ENCODE results near the gene GPC1. TPM values are rescaled to one million over a fixed set of nuclear protein-coding genes. Genes with fewer than 3 reads are reported as not detected.

The GPC1 gene
- polyA plus RNA-seq, 1 experiment: 46.8 TPM

GRCh38 chr2:240450532-240451107, 15.2 kb downstream of the GPC1 start:
- TF ChIP-seq CTCF (IDR thresholded peaks at IDR 0.05; ENCODE audit: low read depth, low read length): no peak
- H3K4me3 ChIP-seq (ENCODE audit: low read depth, low read length): no peak overlapping the region

GRCh38 chr2:240451108-240451611, 15.7 kb downstream of the GPC1 start:
- Histone ChIP-seq H3K9me3 (ENCODE audit: control insufficient read depth, insufficient read depth, low read length) (no peaks in the 10 kb centered on the region), H3K4me3 (ENCODE audit: low read depth, low read length) (no peak overlapping the region), H3K27ac (ENCODE audit: low read depth, low read length) (no peak overlapping the region), H3K27me3 (ENCODE audit: control insufficient read depth, insufficient read depth, low read length) (no peaks in the 10 kb centered on the region)
- DNase-seq (ENCODE audit: low read depth, low spot score): no peak
- CTCF ChIA-PET: interaction anchor here (1.5 kb wide), 1 partner anchor 12 kb away, joined by 4 read pairs; no protein-coding TSS in a partner anchor
- POLR2A ChIA-PET: no interaction called here
- TF ChIP-seq CTCF (IDR thresholded peaks at IDR 0.05; ENCODE audit: low read depth, low read length): no peak

More at GRCh38 chr2:240450532-240451107, 15.2 kb downstream of the GPC1 start:
- ChIA-PET CTCF (interaction anchor here (1.2 to 1.5 kb wide), 3 partner anchors 12 to 218 kb away, joined by 3 to 5 read pairs (median 4); no protein-coding TSS in a partner anchor), POLR2A (no interaction called here)
- Histone ChIP-seq H3K27ac (ENCODE audit: low read depth, low read length) (no peak overlapping the region), H3K9me3 (ENCODE audit: control insufficient read depth, insufficient read depth, low read length) (no peaks in the 10 kb centered on the region), H3K27me3 (ENCODE audit: control insufficient read depth, insufficient read depth, low read length) (no peaks in the 10 kb centered on the region)
- DNase-seq (ENCODE audit: low read depth, low spot score): no peak

DNA sequence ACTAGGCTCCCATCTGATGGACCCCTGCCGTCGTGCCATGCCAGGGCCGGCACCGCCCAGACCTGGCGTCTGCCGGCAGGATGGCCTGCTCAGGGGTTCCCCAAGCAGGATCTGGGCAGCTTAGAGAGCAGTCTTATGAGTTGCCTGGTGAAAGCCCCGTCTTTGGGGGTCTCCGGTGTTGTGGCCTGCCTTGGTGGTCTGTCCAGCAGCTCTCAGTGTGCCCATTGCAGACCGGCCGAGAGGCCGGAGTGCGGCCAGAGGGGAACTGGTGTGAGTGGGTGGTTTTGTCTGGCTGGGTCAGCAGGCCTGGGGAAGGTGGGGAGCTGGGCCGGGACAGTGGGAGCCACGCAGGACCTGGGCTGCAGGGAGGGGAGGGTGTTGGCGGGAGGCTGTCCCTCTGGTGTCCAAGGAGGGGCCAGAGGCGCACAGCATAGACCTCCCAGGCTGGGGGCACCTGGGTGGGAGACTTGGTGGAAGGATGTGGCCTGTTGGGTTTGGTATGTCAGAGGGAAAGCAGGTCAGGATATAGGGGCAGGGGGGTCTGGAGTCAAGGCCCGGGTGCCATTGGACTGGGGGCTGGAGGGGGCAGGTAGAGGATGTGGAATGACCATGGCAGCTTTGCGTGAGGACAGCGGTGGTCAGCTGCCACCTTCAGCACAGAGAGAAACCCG, 16.5 kb downstream of the GPC1 start:
- Histone ChIP-seq H3K27me3 (ENCODE audit: control insufficient read depth, insufficient read depth, low read length) (no peaks in the 10 kb centered on the region), H3K9me3 (ENCODE audit: control insufficient read depth, insufficient read depth, low read length) (no peaks in the 10 kb centered on the region), H3K4me3 (ENCODE audit: low read depth, low read length) (peak overlapping the region; percentile 55), H3K27ac (ENCODE audit: low read depth, low read length) (no peak overlapping the region)
- ChIA-PET POLR2A (no interaction called here), CTCF (interaction anchor here (1.5 kb wide), 1 partner anchor 13 kb away, joined by 4 read pairs; no protein-coding TSS in a partner anchor)
- DNase-seq (ENCODE audit: low read depth, low spot score): no peak
- no peak for TF ChIP-seq CTCF (IDR thresholded peaks at IDR 0.05; ENCODE audit: low read depth, low read length)

DNA sequence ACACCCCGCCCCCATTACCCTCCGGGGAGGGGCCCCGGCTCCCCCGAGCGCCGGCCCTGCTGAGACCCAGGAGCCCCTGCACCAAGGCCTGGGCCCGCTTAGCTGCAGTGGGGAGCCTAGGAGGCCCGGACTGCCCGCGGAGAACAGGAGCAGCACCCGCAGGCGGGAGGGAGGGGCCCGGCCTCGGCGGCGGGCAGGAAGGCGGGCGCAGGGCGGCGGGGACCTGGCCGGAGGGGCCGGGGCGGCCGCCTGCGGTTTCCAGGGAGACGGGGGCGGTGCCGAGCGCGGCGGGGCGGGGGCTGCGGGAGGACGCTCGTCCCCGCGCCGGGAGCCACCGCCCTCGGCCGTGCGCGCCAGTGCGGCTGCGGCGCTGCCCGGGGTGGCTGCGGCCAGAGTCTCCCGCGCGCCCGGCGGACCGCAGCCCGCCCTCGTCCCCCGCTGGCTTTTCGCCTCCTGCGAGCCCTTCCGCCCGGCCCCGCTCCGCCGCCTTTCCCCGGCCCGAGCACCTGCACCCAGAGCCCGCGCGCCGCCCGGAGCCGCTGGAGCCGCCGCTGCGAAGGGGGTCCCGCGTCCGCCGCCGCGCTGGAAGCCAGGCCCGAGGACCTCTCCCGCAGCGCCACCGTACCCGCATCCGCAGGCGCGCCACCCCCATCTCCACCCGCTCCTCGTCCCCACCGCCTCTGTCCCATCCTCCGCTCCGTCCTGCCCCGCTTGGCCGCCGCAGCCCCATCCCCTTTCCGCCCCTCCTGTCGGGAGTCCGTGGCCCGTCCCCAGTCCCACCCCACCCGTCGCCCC, 17.2 kb downstream of the GPC1 start:
- Histone ChIP-seq H3K27me3 (ENCODE audit: control insufficient read depth, insufficient read depth, low read length) (no peaks in the 10 kb centered on the region), H3K4me3 (ENCODE audit: low read depth, low read length) (peak overlapping the region; percentile 62), H3K27ac (ENCODE audit: low read depth, low read length) (no peak overlapping the region), H3K9me3 (ENCODE audit: control insufficient read depth, insufficient read depth, low read length) (no peaks in the 10 kb centered on the region)
- POLR2A ChIA-PET: no interaction called here
- TF ChIP-seq CTCF (IDR thresholded peaks at IDR 0.05; ENCODE audit: low read depth, low read length): no peak
- CTCF ChIA-PET: no interaction called here
- DNase-seq (ENCODE audit: low read depth, low spot score): no peak

Data from AG04450 (cell line).